SK-N-MC (cell line): ENCODE results near the gene MTERF4.

ENCODE experiments used
- EZH2 ChIP-seq: fragments of 200-600 bp; sonication (generic); IDR thresholded peaks from one replicate; pipeline ENCODE4 v1.6.1; 2017; ENCODE audit warnings: antibody characterized with exemption
- POLR2AphosphoS5 ChIP-seq: IDR thresholded peaks from 2 replicates; pipeline ENCODE4 v1.6.1; 2012; ENCODE audit warnings: mild to moderate bottlenecking, low read depth, low read length, borderline replicate concordance

DNA sequence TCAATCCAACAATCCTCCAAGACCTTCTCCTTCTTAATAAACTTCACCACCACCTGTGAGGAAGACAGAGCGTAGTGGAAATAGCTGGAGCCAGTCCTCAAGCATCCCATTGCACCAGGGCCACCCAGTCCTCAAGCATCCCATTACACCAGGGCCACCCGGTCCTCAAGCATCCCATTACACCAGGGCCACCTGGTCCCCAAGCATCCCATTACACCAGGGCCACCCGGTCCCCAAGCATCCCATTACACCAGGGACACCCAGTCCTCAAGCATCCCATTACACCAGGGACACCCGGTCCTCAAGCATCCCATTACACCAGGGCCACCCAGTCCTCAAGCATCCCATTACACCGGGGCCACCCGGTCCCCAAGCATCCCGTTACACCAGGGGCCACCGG lies 13.3 kb upstream of the MTERF4 start:
- TF ChIP-seq POLR2AphosphoS5 = no peak
- no peak for TF ChIP-seq EZH2
